ENCODE results near the gene NUP214.
A peak's percentile ranks its signal among the peaks of the same experiment; 100 is the strongest.
"Not testable (repeated sequence)": the region's sequence is repeated elsewhere in the genome, so short reads cannot be mapped to it uniquely, and the experiment has no call there.

NUP214 gene

GRCh38 chr9:131234799-131235479 is 109.6 kb downstream of the NUP214 start:
- no peak for DNase-seq (ENCODE audit: low read depth)

GRCh38 chr9:131235480-131235851 is 110.1 kb downstream of the NUP214 start:
- no peak for DNase-seq (ENCODE audit: low read depth)

- DNase-seq (ENCODE audit: low read depth), result no peak
These were observed 110.8 kb downstream of the NUP214 start for GRCh38 chr9:131236161-131236560.

GRCh38 chr9:131236761-131237160 is 111.4 kb downstream of the NUP214 start:
- no peak for DNase-seq (ENCODE audit: low read depth)

- no peak for DNase-seq (ENCODE audit: low read depth)
These were observed 111.9 kb downstream of the NUP214 start for GRCh38 chr9:131237291-131237690.

GRCh38 chr9:131237931-131238401 is 112.6 kb downstream of the NUP214 start:
- DNase-seq (ENCODE audit: low read depth), result peak; percentile 74

GRCh38 chr9:131238402-131239021 is 113.1 kb downstream of the NUP214 start:
- no peak for DNase-seq (ENCODE audit: low read depth)

GRCh38 chr9:131239161-131239975 is 114.0 kb downstream of the NUP214 start:
- no peak for DNase-seq (ENCODE audit: low read depth)

GRCh38 chr9:131240047-131240921 is 114.9 kb downstream of the NUP214 start:
- no peak for DNase-seq (ENCODE audit: low read depth)

GRCh38 chr9:131244331-131244730 is 118.9 kb downstream of the NUP214 start:
- not testable (repeated sequence) for DNase-seq (ENCODE audit: low read depth)

GRCh38 chr9:131246618-131247017 is 121.2 kb downstream of the NUP214 start:
- no peak for DNase-seq (ENCODE audit: low read depth)

GRCh38 chr9:131252120-131252519 is 126.7 kb downstream of the NUP214 start:
- no peak for DNase-seq (ENCODE audit: low read depth)

- no peak for DNase-seq (ENCODE audit: low read depth)
These were observed 128.6 kb downstream of the NUP214 start for GRCh38 chr9:131253891-131254491.

- no peak for DNase-seq (ENCODE audit: low read depth)
These were observed 129.2 kb downstream of the NUP214 start for GRCh38 chr9:131254626-131255025.

- DNase-seq (ENCODE audit: low read depth), result no peak
These were observed 130.4 kb downstream of the NUP214 start for GRCh38 chr9:131255676-131256197.

GRCh38 chr9:131257266-131258025 is 132.1 kb downstream of the NUP214 start:
- DNase-seq (ENCODE audit: low read depth), result no peak

- no peak for DNase-seq (ENCODE audit: low read depth)
These were observed 132.8 kb downstream of the NUP214 start for GRCh38 chr9:131258186-131258585.

- DNase-seq (ENCODE audit: low read depth), result no peak
These were observed 133.5 kb downstream of the NUP214 start for GRCh38 chr9:131258698-131259431.

- no peak for DNase-seq (ENCODE audit: low read depth)
These were observed 134.1 kb downstream of the NUP214 start for GRCh38 chr9:131259432-131259898.
